Muscle layer of duodenum (tissue), 2 donors: ENCODE measurements around the gene TMEM94.

Source experiments
- H3K27ac ChIP-seq: one replicate; pipeline ENCODE4 v1.7.0; 2013; ENCODE audit warnings: mild to moderate bottlenecking, low read length
- H3K27me3 ChIP-seq: one replicate; pipeline ENCODE4 v1.7.0; 2013; ENCODE audit warnings: low read depth, mild to moderate bottlenecking, control low read depth, low read length
- H3K36me3 ChIP-seq, 2 donors: one replicate each; pipeline ENCODE4 v1.7.0; 2013; ENCODE audit warnings: low read length in 2 of 2, control low read depth in 1 of 2, mild to moderate bottlenecking in 1 of 2; ENCODE audit not compliant: insufficient read depth in 2 of 2, control insufficient read depth in 1 of 2
- H3K4me1 ChIP-seq, 2 donors: one replicate each; pipeline ENCODE4 v1.7.0; 2013; ENCODE audit warnings: low read length in 2 of 2, mild to moderate bottlenecking in 2 of 2, control low read depth in 1 of 2, moderate library complexity in 1 of 2; ENCODE audit not compliant: insufficient read depth in 2 of 2, control insufficient read depth in 1 of 2
- H3K4me3 ChIP-seq, 2 donors: one replicate each; pipeline ENCODE4 v1.7.0; 2013; ENCODE audit warnings: low read length in 2 of 2, low read depth in 1 of 2, mild to moderate bottlenecking in 1 of 2
- H3K9me3 ChIP-seq, 2 donors: one replicate each; pipeline ENCODE4 v1.7.0; 2013; ENCODE audit warnings: low read length in 2 of 2, control low read depth in 1 of 2, mild to moderate bottlenecking in 1 of 2; ENCODE audit not compliant: control insufficient read depth in 1 of 2
- donor health status: healthy.

TMEM94 gene

GRCh38 chr17:75480281-75480680 lies 23.8 kb downstream of the TMEM94 start:
- H3K4me3 ChIP-seq: no peak overlapping the region
- no peaks in the 10 kb centered on the region for H3K27me3 ChIP-seq
- no peaks in the 10 kb centered on the region for H3K36me3 ChIP-seq
- H3K27ac ChIP-seq: no peak overlapping the region
- H3K4me1 ChIP-seq: peaks cover 9 to 25% of the 10 kb centered on the region in 2 donors
- H3K9me3 ChIP-seq: no peaks in the 10 kb centered on the region

GRCh38 chr17:75481194-75482068 lies 25.0 kb downstream of the TMEM94 start:
- Histone ChIP-seq H3K27me3 (no peaks in the 10 kb centered on the region), H3K4me1 (peaks cover 8 to 23% of the 10 kb centered on the region in 2 donors), H3K27ac (no peak overlapping the region), H3K36me3 (no peaks in the 10 kb centered on the region), H3K9me3 (no peaks in the 10 kb centered on the region), H3K4me3 (no peak overlapping the region)

- Histone ChIP-seq H3K9me3 (no peaks in the 10 kb centered on the region), H3K4me1 (peaks cover 5 to 21% of the 10 kb centered on the region in 2 donors), H3K4me3 (no peak overlapping the region), H3K27ac (no peak overlapping the region), H3K27me3 (no peaks in the 10 kb centered on the region), H3K36me3 (no peaks in the 10 kb centered on the region)
These were observed 25.9 kb downstream of the TMEM94 start for GRCh38 chr17:75482098-75482942.

GRCh38 chr17:75485688-75486087 lies 29.3 kb downstream of the TMEM94 start:
- Histone ChIP-seq H3K27ac (no peak overlapping the region), H3K4me3 (no peak overlapping the region), H3K36me3 (peaks cover 0 to 9% of the 10 kb centered on the region in 2 donors), H3K9me3 (no peaks in the 10 kb centered on the region), H3K4me1 (peaks cover 11 to 25% of the 10 kb centered on the region in 2 donors), H3K27me3 (no peaks in the 10 kb centered on the region)

- H3K9me3 ChIP-seq: no peaks in the 10 kb centered on the region
- peaks cover 0 to 13% of the 10 kb centered on the region in 2 donors for H3K36me3 ChIP-seq
- no peaks in the 10 kb centered on the region for H3K27me3 ChIP-seq
- H3K4me1 ChIP-seq: peaks cover 11 to 25% of the 10 kb centered on the region in 2 donors
- H3K4me3 ChIP-seq: no peak overlapping the region
- H3K27ac ChIP-seq: no peak overlapping the region
These were observed 29.7 kb downstream of the TMEM94 start for GRCh38 chr17:75486151-75486550.

- Histone ChIP-seq H3K36me3 (peaks cover 7 to 21% of the 10 kb centered on the region in 2 donors), H3K4me1 (peaks cover 11 to 25% of the 10 kb centered on the region in 2 donors), H3K4me3 (no peak overlapping the region), H3K9me3 (no peaks in the 10 kb centered on the region), H3K27ac (peak overlapping the region; percentile 67), H3K27me3 (no peaks in the 10 kb centered on the region)
These were observed 30.5 kb downstream of the TMEM94 start for GRCh38 chr17:75486951-75487350.

- Histone ChIP-seq H3K9me3 (no peaks in the 10 kb centered on the region), H3K27ac (peak overlapping the region; percentile 67), H3K4me1 (peaks cover 11 to 25% of the 10 kb centered on the region in 2 donors), H3K36me3 (peaks cover 9 to 27% of the 10 kb centered on the region in 2 donors), H3K4me3 (peak overlapping the region in 1 of 2 donors; percentile 11), H3K27me3 (no peaks in the 10 kb centered on the region)
These were observed 31.1 kb downstream of the TMEM94 start for GRCh38 chr17:75487351-75488070.

GRCh38 chr17:75488693-75489510 lies 32.5 kb downstream of the TMEM94 start:
- Histone ChIP-seq H3K4me3 (no peak overlapping the region), H3K36me3 (peaks cover 16 to 41% of the 10 kb centered on the region in 2 donors), H3K9me3 (no peaks in the 10 kb centered on the region), H3K27me3 (no peaks in the 10 kb centered on the region), H3K4me1 (peaks cover 11 to 25% of the 10 kb centered on the region in 2 donors), H3K27ac (no peak overlapping the region)

- no peaks in the 10 kb centered on the region for H3K27me3 ChIP-seq
- peaks cover 11 to 25% of the 10 kb centered on the region in 2 donors for H3K4me1 ChIP-seq
- H3K4me3 ChIP-seq: no peak overlapping the region
- no peak overlapping the region for H3K27ac ChIP-seq
- peaks cover 22 to 47% of the 10 kb centered on the region in 2 donors for H3K36me3 ChIP-seq
- H3K9me3 ChIP-seq: no peaks in the 10 kb centered on the region
These were observed 33.1 kb downstream of the TMEM94 start for GRCh38 chr17:75489511-75489955.

- Histone ChIP-seq H3K36me3 (peaks cover 28 to 54% of the 10 kb centered on the region in 2 donors), H3K27me3 (no peaks in the 10 kb centered on the region), H3K4me1 (peaks cover 11 to 25% of the 10 kb centered on the region in 2 donors), H3K9me3 (no peaks in the 10 kb centered on the region), H3K27ac (peak overlapping the region; percentile 8), H3K4me3 (no peak overlapping the region)
These were observed 33.8 kb downstream of the TMEM94 start for GRCh38 chr17:75490173-75490743.
